ENCODE measurements around the gene ITIH5.

DNA sequence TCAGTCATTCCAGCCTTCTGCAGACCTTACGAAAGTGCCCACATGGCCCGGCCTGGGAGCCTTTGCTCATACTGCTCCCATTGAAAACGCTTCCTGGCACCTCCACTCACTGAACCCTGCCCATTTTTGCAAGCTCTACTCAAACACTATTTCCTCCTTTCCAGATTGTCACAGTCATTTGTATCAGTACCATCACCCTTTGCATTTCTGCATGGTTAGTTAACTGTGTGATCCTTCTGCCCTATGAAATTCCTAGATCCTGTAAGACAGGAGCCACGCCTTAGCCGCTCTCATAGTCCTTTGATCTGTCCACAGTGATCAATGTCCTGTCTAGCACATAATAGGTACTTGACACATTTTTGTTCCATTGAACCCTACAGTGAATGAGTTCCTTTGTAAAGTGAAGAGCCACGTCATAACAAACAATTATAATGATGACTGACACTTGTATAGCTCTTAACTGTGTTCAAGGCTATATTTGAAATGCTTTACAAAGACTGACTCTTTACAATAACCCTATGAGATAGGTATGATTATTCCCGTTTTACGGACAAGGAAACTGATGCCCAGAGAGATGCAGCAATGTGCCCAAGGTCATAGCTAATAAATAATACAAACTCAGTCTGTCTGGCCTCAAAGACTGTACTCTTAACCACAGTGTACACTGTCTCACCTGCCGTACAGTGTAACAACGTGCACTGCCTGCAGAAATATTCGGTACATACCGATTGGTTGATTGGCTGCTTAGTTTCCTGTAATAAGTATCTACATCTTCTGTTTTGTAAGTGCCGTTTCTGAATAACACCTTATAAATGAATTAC lies 19.8 kb upstream of the ITIH5 start:
- TF ChIP-seq, protein P1, sequence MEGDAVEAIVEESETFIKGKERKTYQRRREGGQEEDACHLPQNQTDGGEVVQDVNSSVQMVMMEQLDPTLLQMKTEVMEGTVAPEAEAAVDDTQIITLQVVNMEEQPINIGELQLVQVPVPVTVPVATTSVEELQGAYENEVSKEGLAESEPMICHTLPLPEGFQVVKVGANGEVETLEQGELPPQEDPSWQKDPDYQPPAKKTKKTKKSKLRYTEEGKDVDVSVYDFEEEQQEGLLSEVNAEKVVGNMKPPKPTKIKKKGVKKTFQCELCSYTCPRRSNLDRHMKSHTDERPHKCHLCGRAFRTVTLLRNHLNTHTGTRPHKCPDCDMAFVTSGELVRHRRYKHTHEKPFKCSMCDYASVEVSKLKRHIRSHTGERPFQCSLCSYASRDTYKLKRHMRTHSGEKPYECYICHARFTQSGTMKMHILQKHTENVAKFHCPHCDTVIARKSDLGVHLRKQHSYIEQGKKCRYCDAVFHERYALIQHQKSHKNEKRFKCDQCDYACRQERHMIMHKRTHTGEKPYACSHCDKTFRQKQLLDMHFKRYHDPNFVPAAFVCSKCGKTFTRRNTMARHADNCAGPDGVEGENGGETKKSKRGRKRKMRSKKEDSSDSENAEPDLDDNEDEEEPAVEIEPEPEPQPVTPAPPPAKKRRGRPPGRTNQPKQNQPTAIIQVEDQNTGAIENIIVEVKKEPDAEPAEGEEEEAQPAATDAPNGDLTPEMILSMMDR (IDR thresholded peaks at IDR 0.05) = no peak
- no peak for TF ChIP-seq POLR2A (IDR thresholded peaks at IDR 0.05)
- no peak for TF ChIP-seq POLR2AphosphoS5 (IDR thresholded peaks at IDR 0.05)
- no peak for TF ChIP-seq EP300 (IDR thresholded peaks at IDR 0.05)
